CD8-positive, alpha-beta memory T cell (primary cell): Measurements from ENCODE around the gene SIPA1L2. TPM values are rescaled to one million over a fixed set of nuclear protein-coding genes. Genes with fewer than 3 reads are reported as not detected.

Experiments
- CTCF ChIA-PET: fragments of 350-600 bp; sonication (Branson Sonifier 250); formaldehyde crosslinking; loops from one replicate; lab custom pipeline; 2021; ENCODE audit warnings: antibody characterized with exemption; lab: Charles Lee
- POLR2A ChIA-PET: fragments of 350-600 bp; sonication (Branson Sonifier 250); formaldehyde crosslinking; loops from one replicate; lab custom pipeline; 2021; ENCODE audit warnings: antibody characterized with exemption; lab: Charles Lee
- DNase-seq, 5 donors: peaks; one replicate each; pipeline versions ENCODE4 v3.0.0 to v3.0.0-alpha.2; 2020 to 2022; ENCODE audit warnings: mixed read lengths in 1 of 5
- H3K27ac ChIP-seq: one replicate; pipeline ENCODE4 v1.7.0; 2013; ENCODE audit warnings: low read depth, mild to moderate bottlenecking, low read length, moderate library complexity
- H3K27me3 ChIP-seq: 2 replicates; pipeline ENCODE4 v1.7.0; 2013; ENCODE audit warnings: low read length, mild to moderate bottlenecking; ENCODE audit not compliant: insufficient read depth, poor library complexity, severe bottlenecking
- H3K36me3 ChIP-seq: 2 replicates; pipeline ENCODE4 v1.7.0; 2013; ENCODE audit warnings: mild to moderate bottlenecking, low read length, moderate library complexity; ENCODE audit not compliant: insufficient read depth
- H3K4me1 ChIP-seq: 2 replicates; pipeline ENCODE4 v1.7.0; 2013; ENCODE audit warnings: mild to moderate bottlenecking, low read length, moderate library complexity; ENCODE audit not compliant: insufficient read depth
- H3K4me3 ChIP-seq: 2 replicates; pipeline ENCODE4 v1.7.0; 2013; ENCODE audit warnings: mild to moderate bottlenecking, low read length
- H3K9me3 ChIP-seq: 2 replicates; pipeline ENCODE4 v1.7.0; 2013; ENCODE audit warnings: mild to moderate bottlenecking, low read length
- H3K27ac Mint-ChIP-seq, 8 donors: one replicate each; pipeline ENCODE4 v1.8.0; 2020 to 2021; ENCODE audit warnings: mixed read lengths in 8 of 8, mild to moderate bottlenecking in 6 of 8, inconsistent platforms in 3 of 8, moderate library complexity in 3 of 8
- H3K27me3 Mint-ChIP-seq, 2 donors: one replicate each; pipeline ENCODE4 v1.8.0; 2020 to 2021; ENCODE audit warnings: mixed read lengths in 2 of 2, mild to moderate bottlenecking in 1 of 2, moderate library complexity in 1 of 2
- H3K36me3 Mint-ChIP-seq, 3 donors: one replicate each; pipeline ENCODE4 v1.8.0; 2020 to 2021; ENCODE audit warnings: mixed read lengths in 3 of 3, inconsistent platforms in 1 of 3, mild to moderate bottlenecking in 1 of 3
- H3K4me1 Mint-ChIP-seq, 3 donors: one replicate each; pipeline ENCODE4 v1.8.0; 2020 to 2021; ENCODE audit warnings: mixed read lengths in 3 of 3, inconsistent platforms in 1 of 3, mild to moderate bottlenecking in 1 of 3
- H3K4me3 Mint-ChIP-seq, 7 donors: one replicate each; pipeline ENCODE4 v1.8.0; 2020 to 2021; ENCODE audit warnings: mixed read lengths in 7 of 7, mild to moderate bottlenecking in 6 of 7, moderate library complexity in 4 of 7, inconsistent platforms in 2 of 7
- H3K9me3 Mint-ChIP-seq, 5 donors: one replicate each; pipeline ENCODE4 v1.8.0; 2020 to 2022; ENCODE audit warnings: mixed read lengths in 5 of 5, mild to moderate bottlenecking in 3 of 5, moderate library complexity in 2 of 5, inconsistent platforms in 1 of 5
- polyA plus RNA-seq: library from polyadenylated mRNA; unstranded; fragments of 300-500 nt; fragmentation: Illumina TruSeq; gene quantifications from one replicate; pipeline ENCODE4 v1.2.3, GENCODE V29; 2021
- total RNA-seq, 2 experiments: library from RNA; stranded (reverse); gene quantifications; one replicate each; pipeline ENCODE4 v1.2.3, GENCODE V29; 2021

Gene SIPA1L2
- total and polyA plus RNA-seq, 3 experiments from 2014 or later = 1.4 to 12.2 (median 10.0) TPM

DNA sequence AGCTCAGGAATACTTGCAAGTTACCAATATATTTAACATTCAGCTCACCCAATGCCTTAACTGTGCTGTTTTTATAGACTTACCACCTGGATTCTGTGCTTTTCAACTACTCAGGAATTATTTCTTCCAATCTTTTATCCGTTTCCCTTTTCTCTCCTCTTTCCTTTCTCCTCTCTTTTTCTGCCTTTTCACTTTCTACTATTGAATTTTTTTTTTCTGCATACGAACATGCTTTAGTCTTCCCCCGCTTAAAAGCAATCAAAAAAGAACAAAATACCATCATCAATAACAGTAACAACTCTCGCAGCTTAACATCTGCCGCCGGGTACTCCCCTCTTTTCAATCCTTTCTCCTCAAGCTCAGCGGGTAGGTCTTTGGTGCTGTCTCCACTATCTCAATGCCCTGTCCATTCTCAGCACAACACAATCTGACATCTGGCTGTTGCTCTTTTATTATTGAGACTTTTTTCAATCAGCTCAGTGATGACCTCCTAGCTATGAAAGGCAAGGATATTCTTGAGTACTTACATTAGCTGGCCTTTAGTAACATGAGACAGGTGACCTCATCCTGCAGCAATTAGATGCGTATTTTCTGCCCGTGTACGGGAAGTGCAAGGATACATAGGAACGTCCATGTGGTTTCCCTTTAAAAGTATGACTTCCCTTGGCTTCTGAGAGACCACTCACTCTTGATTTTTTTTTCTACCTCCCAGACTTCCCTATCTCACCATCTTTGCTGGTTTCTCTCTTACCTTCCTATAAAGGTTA is 40.2 kb upstream of the SIPA1L2 start:
- Histone ChIP-seq H3K9me3 (no peaks in the 10 kb centered on the region), H3K27ac (no peak overlapping the region), H3K4me1 (no peaks in the 10 kb centered on the region), H3K36me3 (no peaks in the 10 kb centered on the region), H3K4me3 (no peak overlapping the region), H3K27me3 (no peaks in the 10 kb centered on the region)
- POLR2A ChIA-PET = no interaction called here
- Mint-ChIP-seq H3K4me1 (peaks cover 8 to 13% (median 11%) of the 10 kb centered on the region in 3 donors), H3K27ac (no peak overlapping the region), H3K27me3 (peaks cover 4 to 19% of the 10 kb centered on the region in 2 donors), H3K36me3 (no peaks in the 10 kb centered on the region), H3K9me3 (peaks cover 0 to 2% (median 0%) of the 10 kb centered on the region in 5 donors), H3K4me3 (no peak overlapping the region)
- CTCF ChIA-PET = no interaction called here
- no peak for DNase-seq

DNA sequence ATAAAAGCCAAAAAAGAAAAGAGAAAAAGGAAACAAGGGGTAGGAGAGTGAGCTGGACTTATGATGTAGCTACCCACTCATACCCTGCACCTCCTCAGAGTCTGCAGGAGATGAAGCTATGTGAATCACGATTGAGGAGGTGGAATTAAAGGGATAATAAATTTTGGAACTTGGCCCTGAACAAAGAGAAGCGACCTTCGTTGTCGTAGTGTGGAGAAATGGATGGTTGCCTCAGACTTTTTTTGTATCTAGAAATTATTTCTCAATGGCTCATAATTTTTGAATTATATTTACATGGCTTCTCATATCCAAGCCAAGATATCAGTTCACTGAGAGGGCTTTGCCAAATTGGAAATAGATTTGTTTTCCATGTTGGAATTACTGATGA is 37.8 kb upstream of the SIPA1L2 start:
- no peak for DNase-seq
- H3K27me3 Mint-ChIP-seq = peaks cover 8 to 12% of the 10 kb centered on the region in 2 donors
- Histone ChIP-seq H3K4me1 (no peaks in the 10 kb centered on the region), H3K9me3 (no peaks in the 10 kb centered on the region), H3K4me3 (no peak overlapping the region), H3K27ac (no peak overlapping the region), H3K36me3 (no peaks in the 10 kb centered on the region), H3K27me3 (no peaks in the 10 kb centered on the region)
- CTCF ChIA-PET = no interaction called here
- peak overlapping the region in 1 of 7 donors; percentile 40 for H3K4me3 Mint-ChIP-seq
- POLR2A ChIA-PET = no interaction called here
- H3K9me3 Mint-ChIP-seq = peaks cover 0 to 2% (median 0%) of the 10 kb centered on the region in 5 donors
- peaks cover 8 to 13% (median 11%) of the 10 kb centered on the region in 3 donors for H3K4me1 Mint-ChIP-seq
- H3K27ac Mint-ChIP-seq = peak overlapping the region in 2 of 8 donors; percentile 7 to 27
- no peaks in the 10 kb centered on the region for H3K36me3 Mint-ChIP-seq

DNA sequence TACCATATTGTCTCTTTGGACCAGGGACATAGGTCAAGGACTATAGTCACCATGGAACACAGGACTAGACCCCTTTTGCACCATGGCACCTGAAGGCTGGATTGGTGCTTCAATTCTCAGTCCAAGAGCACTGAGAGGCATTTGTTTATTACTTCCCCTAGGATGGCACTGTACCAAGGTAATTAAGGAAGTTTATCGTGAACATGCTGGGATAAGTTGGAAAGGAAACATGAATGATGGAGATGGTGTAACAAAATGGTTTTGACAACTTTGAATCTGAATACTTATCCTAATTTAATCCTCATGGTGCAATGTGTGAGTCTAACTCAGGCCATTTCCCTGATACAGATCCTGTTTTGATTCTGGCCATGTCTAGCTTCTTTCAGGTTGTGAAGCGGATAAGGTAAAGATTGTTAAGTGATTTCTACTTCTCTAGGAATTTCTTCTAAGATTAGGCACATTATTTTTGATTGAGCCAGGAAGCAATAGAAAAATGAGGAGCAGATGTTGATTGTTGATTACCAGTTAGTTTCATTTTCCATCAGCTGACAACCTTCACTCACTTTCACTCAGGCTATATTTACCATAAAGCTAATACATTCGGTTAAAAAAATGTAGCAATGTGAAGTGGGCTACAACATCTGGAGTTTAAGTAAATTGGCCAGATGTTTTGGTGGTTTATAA is 37.3 kb upstream of the SIPA1L2 start:
- peaks cover 8 to 13% (median 11%) of the 10 kb centered on the region in 3 donors for H3K4me1 Mint-ChIP-seq
- Histone ChIP-seq H3K27me3 (no peaks in the 10 kb centered on the region), H3K27ac (no peak overlapping the region), H3K36me3 (no peaks in the 10 kb centered on the region), H3K9me3 (no peaks in the 10 kb centered on the region), H3K4me1 (no peaks in the 10 kb centered on the region), H3K4me3 (no peak overlapping the region)
- ChIA-PET CTCF (no interaction called here), POLR2A (no interaction called here)
- H3K4me3 Mint-ChIP-seq = peak overlapping the region in 1 of 7 donors; percentile 40
- H3K27me3 Mint-ChIP-seq = peaks cover 8 to 16% of the 10 kb centered on the region in 2 donors
- no peak for DNase-seq
- no peak overlapping the region for H3K27ac Mint-ChIP-seq
- peaks cover 0 to 2% (median 0%) of the 10 kb centered on the region in 5 donors for H3K9me3 Mint-ChIP-seq
- no peaks in the 10 kb centered on the region for H3K36me3 Mint-ChIP-seq

DNA sequence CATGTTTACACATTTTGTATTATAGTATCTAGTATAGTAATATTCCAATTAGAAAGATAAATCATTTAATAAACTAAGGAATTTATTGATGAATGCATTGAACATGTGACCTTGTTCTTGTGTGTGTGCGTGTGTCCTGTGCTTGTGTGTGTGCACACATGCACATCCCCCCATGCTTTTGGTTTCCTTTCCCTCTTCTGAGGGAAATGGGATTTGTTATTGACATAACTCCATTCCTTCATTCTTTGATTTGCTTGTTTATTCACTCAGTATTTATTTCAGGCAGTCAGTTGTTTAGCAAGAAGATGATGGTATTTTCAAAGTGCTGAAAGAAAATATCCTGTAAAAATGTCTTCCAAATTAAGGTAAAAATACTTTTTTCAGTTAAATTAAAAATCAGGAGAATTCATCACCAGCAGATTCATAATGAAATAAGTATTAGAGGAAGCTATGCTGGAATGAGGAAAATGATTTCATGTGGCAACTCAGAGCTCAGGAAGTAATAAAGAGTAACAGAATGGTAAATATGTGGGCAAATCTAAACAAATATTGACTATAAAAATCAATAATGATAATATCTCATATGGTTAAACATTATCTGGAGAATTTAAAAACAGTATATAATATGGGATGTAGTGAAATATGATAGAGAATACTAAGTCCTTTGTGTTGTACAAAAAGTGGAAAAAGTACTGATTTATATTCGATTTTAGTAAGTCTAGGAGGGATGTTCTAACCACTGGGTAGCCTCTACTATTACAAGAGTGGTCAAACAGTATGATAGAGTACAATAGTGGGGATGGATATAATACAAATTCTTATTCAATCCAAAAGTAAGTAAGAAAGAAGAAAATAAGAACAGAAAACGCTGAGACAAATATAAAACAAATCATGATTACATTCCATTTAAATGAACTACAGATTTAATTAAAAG is 35.2 kb upstream of the SIPA1L2 start:
- no peaks in the 10 kb centered on the region for H3K9me3 Mint-ChIP-seq
- H3K27me3 Mint-ChIP-seq = peaks cover 7 to 24% of the 10 kb centered on the region in 2 donors
- H3K27me3 ChIP-seq = no peaks in the 10 kb centered on the region
- no peak for DNase-seq
- H3K4me1 ChIP-seq = no peaks in the 10 kb centered on the region
- H3K4me1 Mint-ChIP-seq = peaks cover 8 to 13% (median 11%) of the 10 kb centered on the region in 3 donors
- no peaks in the 10 kb centered on the region for H3K36me3 Mint-ChIP-seq
- ChIA-PET POLR2A (no interaction called here), CTCF (no interaction called here)
- H3K4me3 ChIP-seq = no peak overlapping the region
- no peak overlapping the region for H3K4me3 Mint-ChIP-seq
- H3K36me3 ChIP-seq = no peaks in the 10 kb centered on the region
- no peaks in the 10 kb centered on the region for H3K9me3 ChIP-seq
- peak overlapping the region in 1 of 8 donors; percentile 25 for H3K27ac Mint-ChIP-seq
- no peak overlapping the region for H3K27ac ChIP-seq

DNA sequence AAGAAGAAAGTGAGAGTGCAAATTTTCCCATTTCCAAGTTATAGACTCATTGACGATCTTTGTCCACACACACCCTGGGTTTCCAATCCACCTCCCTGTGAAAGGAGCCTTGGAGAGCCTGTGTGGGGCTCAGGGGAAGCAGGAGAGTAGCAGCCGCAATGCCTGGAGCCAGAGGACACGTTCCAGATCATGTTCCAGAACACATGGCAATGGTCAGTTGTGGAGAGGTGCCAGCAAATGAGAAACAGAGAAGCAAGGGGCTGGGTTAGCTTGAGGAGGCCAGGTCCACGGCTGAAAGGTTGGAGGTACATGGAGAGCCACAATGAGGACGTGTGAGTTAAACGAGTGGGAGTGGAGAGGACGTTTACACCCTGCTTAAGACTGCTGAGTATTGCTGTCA is 33.0 kb upstream of the SIPA1L2 start:
- Mint-ChIP-seq H3K27ac (no peak overlapping the region), H3K4me3 (no peak overlapping the region), H3K9me3 (no peaks in the 10 kb centered on the region), H3K4me1 (peaks cover 8 to 11% (median 10%) of the 10 kb centered on the region in 3 donors), H3K27me3 (peaks cover 4 to 38% of the 10 kb centered on the region in 2 donors), H3K36me3 (no peaks in the 10 kb centered on the region)
- Histone ChIP-seq H3K4me1 (no peaks in the 10 kb centered on the region), H3K27me3 (no peaks in the 10 kb centered on the region), H3K4me3 (no peak overlapping the region), H3K36me3 (no peaks in the 10 kb centered on the region), H3K27ac (no peak overlapping the region), H3K9me3 (no peaks in the 10 kb centered on the region)
- ChIA-PET POLR2A (no interaction called here), CTCF (interaction anchor here (0.9 kb wide), 1 partner anchor 12 kb away, joined by 3 read pairs; no protein-coding TSS in a partner anchor)
- DNase-seq = no peak

DNA sequence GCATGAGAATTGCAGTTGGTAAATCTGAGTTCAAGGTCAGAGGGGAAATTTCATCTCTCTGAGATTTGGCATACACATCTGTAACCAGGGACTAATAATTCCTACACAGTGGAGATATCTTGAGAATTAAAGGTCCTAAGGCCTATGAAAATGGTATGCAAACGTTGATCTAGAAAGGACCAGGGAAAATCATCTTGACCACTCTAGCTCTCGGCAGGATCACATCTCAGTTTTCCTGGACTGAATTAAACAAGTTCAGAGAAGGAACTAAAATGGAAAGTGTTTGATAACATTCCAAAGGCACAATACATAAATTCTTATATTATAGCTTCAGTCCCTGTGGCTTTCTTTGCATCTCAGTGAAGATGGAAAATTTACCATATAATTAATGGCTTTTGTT is 28.5 kb upstream of the SIPA1L2 start:
- no peaks in the 10 kb centered on the region for H3K36me3 ChIP-seq
- H3K4me3 ChIP-seq = no peak overlapping the region
- Mint-ChIP-seq H3K4me1 (peaks cover 5% of the 10 kb centered on the region in 3 donors), H3K4me3 (no peak overlapping the region), H3K27me3 (peaks cover 10 to 74% of the 10 kb centered on the region in 2 donors), H3K9me3 (no peaks in the 10 kb centered on the region), H3K36me3 (no peaks in the 10 kb centered on the region), H3K27ac (no peak overlapping the region)
- no peak for DNase-seq
- ChIA-PET POLR2A (no interaction called here), CTCF (no interaction called here)
- no peak overlapping the region for H3K27ac ChIP-seq
- H3K27me3 ChIP-seq = no peaks in the 10 kb centered on the region
- no peaks in the 10 kb centered on the region for H3K4me1 ChIP-seq
- H3K9me3 ChIP-seq = no peaks in the 10 kb centered on the region

DNA sequence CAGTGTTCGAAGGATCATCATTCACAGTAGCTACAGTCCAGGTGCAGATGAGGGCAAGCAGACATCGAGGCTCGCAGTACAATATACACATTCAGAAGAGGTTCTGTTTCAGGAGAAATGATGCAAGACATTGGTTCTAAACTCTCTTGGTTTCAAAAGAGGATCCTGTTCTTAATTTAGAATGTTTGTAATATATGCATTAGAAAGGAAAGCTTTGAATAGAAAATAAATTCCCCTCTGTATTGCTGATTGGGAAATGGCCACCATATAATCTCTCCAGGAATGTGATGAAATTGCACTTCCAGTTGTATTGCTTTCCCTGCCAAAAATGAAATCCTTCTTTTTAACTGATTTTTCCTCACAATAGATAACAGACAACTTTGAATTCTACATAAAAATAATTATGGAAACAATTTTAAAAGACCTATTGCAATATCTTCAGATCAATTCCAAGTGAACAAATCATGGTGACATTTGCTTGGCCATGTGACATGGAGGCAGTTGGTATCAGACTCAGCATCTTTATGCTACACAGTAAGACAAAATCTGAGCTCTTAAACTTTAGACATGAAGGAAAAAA is 27.6 kb upstream of the SIPA1L2 start:
- H3K36me3 Mint-ChIP-seq = no peaks in the 10 kb centered on the region
- no peak for DNase-seq
- no peaks in the 10 kb centered on the region for H3K9me3 Mint-ChIP-seq
- no peaks in the 10 kb centered on the region for H3K9me3 ChIP-seq
- H3K4me1 Mint-ChIP-seq = peaks cover 5% of the 10 kb centered on the region in 3 donors
- no peaks in the 10 kb centered on the region for H3K4me1 ChIP-seq
- no peaks in the 10 kb centered on the region for H3K27me3 ChIP-seq
- peaks cover 6 to 72% of the 10 kb centered on the region in 2 donors for H3K27me3 Mint-ChIP-seq
- no peaks in the 10 kb centered on the region for H3K36me3 ChIP-seq
- no peak overlapping the region for H3K4me3 ChIP-seq
- POLR2A ChIA-PET = no interaction called here
- no peak overlapping the region for H3K27ac Mint-ChIP-seq
- no peak overlapping the region for H3K4me3 Mint-ChIP-seq
- CTCF ChIA-PET = no interaction called here
- H3K27ac ChIP-seq = no peak overlapping the region
